ENCODE data around the gene FAM13B. TPM values are rescaled to one million over a fixed set of nuclear protein-coding genes. Genes with fewer than 3 reads are reported as not detected.

The FAM13B gene
- total and polyA plus RNA-seq, 2 experiments from 2014 or later: 10.7 to 15.3 TPM

DNA sequence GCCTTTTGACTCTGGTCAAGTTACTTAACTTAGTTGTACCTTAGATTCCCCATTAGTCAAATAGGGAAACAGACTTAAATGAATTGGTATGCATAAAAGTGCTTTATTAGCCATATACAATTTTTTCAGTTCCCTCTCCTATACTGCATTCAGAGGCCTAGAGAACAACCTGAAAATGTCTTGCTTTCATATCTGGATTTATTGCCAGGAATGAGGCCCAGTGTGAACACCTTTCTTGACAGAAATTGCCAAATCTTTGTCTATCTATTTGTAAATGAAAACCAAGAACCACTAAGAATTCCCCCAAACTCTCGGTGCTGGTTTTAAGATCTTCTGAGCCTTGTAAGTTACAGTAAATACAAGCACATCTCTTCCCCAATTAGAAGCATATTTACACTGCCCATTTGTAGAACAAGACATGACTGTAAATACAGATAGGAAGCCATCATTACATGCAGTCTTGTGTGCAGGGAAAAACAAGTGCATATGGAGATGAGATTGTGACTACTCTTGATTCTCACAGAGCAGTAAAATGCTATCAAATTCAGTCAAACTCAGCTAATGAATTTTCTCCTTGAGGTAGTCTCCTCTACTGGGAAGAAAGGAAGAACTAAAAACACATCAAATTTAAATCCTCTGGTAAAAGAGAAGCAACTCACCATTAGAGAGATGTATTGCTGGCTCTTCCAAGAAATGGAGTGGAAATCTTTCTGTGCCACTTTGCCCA is 5.2 kb upstream of the FAM13B start:
- no peaks in the 10 kb centered on the region for H3K27me3 ChIP-seq
- H3K36me3 ChIP-seq: no peaks in the 10 kb centered on the region
- TF ChIP-seq, protein P1, sequence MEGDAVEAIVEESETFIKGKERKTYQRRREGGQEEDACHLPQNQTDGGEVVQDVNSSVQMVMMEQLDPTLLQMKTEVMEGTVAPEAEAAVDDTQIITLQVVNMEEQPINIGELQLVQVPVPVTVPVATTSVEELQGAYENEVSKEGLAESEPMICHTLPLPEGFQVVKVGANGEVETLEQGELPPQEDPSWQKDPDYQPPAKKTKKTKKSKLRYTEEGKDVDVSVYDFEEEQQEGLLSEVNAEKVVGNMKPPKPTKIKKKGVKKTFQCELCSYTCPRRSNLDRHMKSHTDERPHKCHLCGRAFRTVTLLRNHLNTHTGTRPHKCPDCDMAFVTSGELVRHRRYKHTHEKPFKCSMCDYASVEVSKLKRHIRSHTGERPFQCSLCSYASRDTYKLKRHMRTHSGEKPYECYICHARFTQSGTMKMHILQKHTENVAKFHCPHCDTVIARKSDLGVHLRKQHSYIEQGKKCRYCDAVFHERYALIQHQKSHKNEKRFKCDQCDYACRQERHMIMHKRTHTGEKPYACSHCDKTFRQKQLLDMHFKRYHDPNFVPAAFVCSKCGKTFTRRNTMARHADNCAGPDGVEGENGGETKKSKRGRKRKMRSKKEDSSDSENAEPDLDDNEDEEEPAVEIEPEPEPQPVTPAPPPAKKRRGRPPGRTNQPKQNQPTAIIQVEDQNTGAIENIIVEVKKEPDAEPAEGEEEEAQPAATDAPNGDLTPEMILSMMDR (IDR thresholded peaks at IDR 0.05; ENCODE audit: low read depth, low read length): no peak
- no peak overlapping the region for H3K4me3 ChIP-seq
- no peaks in the 10 kb centered on the region for H3K9me3 ChIP-seq (ENCODE audit: low read depth)
- no peaks in the 10 kb centered on the region for H3K4me1 ChIP-seq (ENCODE audit: low read depth)
- DNase-seq (ENCODE audit: low read depth in 1 of 2, low spot score in 1 of 2): no peak
- no peak overlapping the region for H3K27ac ChIP-seq

DNA sequence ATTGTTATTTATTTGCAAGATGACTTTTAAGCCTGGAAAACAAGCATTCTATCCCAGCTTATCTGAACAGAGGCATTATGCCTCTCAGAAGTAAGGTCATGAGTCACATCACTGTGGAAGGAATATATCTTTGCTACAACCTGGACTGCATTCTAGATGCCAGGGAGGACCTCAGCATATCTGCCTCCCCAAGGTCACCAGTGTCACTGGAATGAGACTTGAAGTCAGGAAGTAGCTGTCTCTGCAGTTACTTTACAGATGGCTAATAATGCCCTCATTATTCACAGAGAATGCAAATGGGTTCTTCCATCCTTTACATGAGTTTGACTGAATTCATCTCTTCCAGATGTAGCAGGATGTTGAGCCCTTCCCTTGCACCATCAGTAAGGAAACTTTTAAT is 4.4 kb upstream of the FAM13B start:
- TF ChIP-seq, protein P1 (IDR thresholded peaks at IDR 0.05; ENCODE audit: low read depth, low read length): no peak
- Histone ChIP-seq H3K4me3 (no peak overlapping the region), H3K27ac (no peak overlapping the region), H3K36me3 (no peaks in the 10 kb centered on the region), H3K4me1 (ENCODE audit: low read depth) (no peaks in the 10 kb centered on the region), H3K27me3 (no peaks in the 10 kb centered on the region), H3K9me3 (ENCODE audit: low read depth) (no peaks in the 10 kb centered on the region)
- DNase-seq (ENCODE audit: low read depth in 1 of 2, low spot score in 1 of 2): no peak

DNA sequence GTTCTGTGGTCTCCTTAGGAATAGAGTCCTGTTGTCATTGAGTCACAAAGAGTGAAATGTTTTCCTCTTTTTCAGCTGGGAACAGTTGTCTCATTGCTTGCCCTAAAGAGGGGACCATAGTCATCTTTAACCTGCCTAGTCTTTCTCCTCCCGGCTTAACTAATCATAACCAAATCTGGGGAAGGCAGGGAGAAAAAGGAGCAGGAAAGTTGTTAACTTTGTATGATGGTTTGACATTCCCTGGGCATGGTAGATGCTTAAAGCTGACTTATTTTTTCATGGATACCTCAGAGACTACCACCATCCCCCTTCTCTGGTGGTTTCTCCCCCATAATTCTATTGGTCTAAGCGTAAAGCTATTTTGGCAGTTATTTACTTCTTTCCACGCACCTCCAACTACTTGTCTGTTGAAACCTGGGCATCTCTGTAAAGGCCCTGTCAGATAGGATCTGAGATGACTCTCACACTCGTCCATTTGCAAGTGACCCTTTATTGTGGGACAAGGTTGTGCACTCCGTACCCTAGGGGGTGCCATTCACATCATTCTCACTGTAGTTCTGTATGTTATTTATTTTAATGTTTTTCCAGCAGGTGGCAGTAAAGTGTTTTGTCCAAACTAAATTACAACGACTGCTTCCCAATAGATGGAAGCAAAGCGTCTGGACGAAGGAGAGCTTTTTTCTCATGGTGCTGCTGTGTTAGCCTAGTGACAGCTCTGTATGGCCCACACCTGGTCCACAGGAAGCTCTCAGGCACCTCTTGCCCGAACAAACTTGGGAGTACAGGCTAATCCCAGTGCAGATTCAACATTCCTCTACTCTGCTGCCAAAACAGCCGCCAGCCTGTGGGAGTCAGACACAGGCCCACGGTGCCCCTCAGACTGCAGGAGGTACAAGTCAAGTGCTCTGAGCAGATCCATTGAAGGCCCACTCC is 3.0 kb upstream of the FAM13B start:
- Histone ChIP-seq H3K27ac (peak overlapping the region; percentile 66), H3K4me3 (no peak overlapping the region), H3K4me1 (ENCODE audit: low read depth) (peaks cover 6% of the 10 kb centered on the region), H3K27me3 (no peaks in the 10 kb centered on the region), H3K9me3 (ENCODE audit: low read depth) (no peaks in the 10 kb centered on the region), H3K36me3 (no peaks in the 10 kb centered on the region)
- TF ChIP-seq, protein P1 (IDR thresholded peaks at IDR 0.05; ENCODE audit: low read depth, low read length): peak; percentile 82
- DNase-seq (ENCODE audit: low read depth in 1 of 2, low spot score in 1 of 2): peak; percentile 91 to 93

DNA sequence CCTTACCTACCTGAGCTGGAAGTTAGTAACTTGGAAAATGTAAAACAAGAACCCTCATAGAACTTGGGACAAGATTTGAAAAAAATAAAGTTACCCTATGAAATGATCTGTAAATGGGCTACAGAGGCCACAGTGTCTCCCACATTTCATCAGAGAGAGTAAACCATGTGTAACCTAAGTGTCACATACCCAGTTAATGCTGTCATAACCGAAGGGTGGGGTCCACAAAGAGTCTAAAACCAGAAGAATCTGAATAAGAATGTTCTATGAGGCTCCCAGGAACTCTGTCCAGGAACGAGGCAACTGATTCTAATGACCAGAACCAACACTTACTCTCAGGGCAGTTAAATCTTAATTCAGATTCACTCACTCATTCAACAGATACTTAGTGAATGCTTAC is 1.0 kb upstream of the FAM13B start:
- H3K9me3 ChIP-seq (ENCODE audit: low read depth): no peaks in the 10 kb centered on the region
- no peaks in the 10 kb centered on the region for H3K27me3 ChIP-seq
- H3K36me3 ChIP-seq: no peaks in the 10 kb centered on the region
- DNase-seq (ENCODE audit: low read depth in 1 of 2, low spot score in 1 of 2): peak in 1 of 2 donors; percentile 11
- H3K4me3 ChIP-seq: peak overlapping the region; percentile 97
- TF ChIP-seq, protein P1 (IDR thresholded peaks at IDR 0.05; ENCODE audit: low read depth, low read length): no peak
- H3K4me1 ChIP-seq (ENCODE audit: low read depth): peaks cover 12% of the 10 kb centered on the region
- peak overlapping the region; percentile 100 for H3K27ac ChIP-seq

DNA sequence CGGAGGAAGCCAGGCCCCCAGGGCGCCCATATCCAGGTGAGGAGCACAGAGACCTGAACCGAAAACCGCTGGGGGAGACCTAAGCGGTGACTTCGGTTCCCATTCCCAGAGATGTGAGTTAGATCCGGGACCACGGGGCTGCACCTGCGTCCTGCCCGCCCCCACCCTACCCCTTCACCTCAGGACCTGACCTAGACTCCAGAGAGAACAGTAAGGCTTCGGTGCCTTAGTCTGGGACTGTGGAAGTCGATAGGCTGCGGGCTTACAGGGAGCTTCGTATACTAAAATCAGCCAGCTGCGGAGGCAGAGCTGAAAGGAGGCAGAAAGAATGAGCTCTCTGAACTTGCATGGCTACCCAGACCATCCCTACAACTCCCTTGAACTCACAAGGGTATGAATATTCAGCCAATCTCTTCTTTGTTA is 518 bp upstream of the FAM13B start:
- H3K36me3 ChIP-seq: no peaks in the 10 kb centered on the region
- H3K9me3 ChIP-seq (ENCODE audit: low read depth): no peaks in the 10 kb centered on the region
- H3K4me3 ChIP-seq: peak overlapping the region; percentile 97
- no peaks in the 10 kb centered on the region for H3K27me3 ChIP-seq
- DNase-seq (ENCODE audit: low read depth in 1 of 2, low spot score in 1 of 2): no peak
- peak overlapping the region; percentile 100 for H3K27ac ChIP-seq
- TF ChIP-seq, protein P1 (IDR thresholded peaks at IDR 0.05; ENCODE audit: low read depth, low read length): no peak
- H3K4me1 ChIP-seq (ENCODE audit: low read depth): peaks cover 12% of the 10 kb centered on the region
